H1 (cell line): Measurements from ENCODE around the gene ABCC4. TPM values are rescaled to one million over a fixed set of nuclear protein-coding genes. Genes with fewer than 3 reads are reported as not detected.

Experiments
- ASH2L ChIP-seq: fragments of 200-600, 300-600 bp; sonication (generic); IDR thresholded peaks from one replicate; pipeline ENCODE4 v1.7.1; 2017; ENCODE audit warnings: low read length
- CBX5 ChIP-seq: fragments of 300-800, 300-1000 bp; sonication (generic); IDR thresholded peaks from 2 replicates; pipeline ENCODE4 v1.7.1; 2016; ENCODE audit warnings: antibody characterized with exemption, low read length, low read depth
- CTCF ChIP-seq, 3 experiments: IDR thresholded peaks; 1 replicate in 2 of 3; 2 replicates in 1 of 3; pipeline versions ENCODE4 v1.5.1 to v1.6.1; 2011; ENCODE audit warnings: low read length in 3 of 3, mild to moderate bottlenecking in 3 of 3, inconsistent platforms in 2 of 3, low read depth in 1 of 3, moderate library complexity in 1 of 3; ENCODE audit not compliant: insufficient read depth in 1 of 3; ENCODE audit errors: control extremely low read depth in 1 of 3
- HDAC2 ChIP-seq, 2 experiments: fragments of 300-600 bp in 1 of 2; sonication (generic) in 1 of 2; IDR thresholded peaks; 2 replicates each; pipeline ENCODE4 v1.6.1; 2011 to 2012; ENCODE audit warnings: low read depth in 2 of 2, low read length in 2 of 2, mild to moderate bottlenecking in 2 of 2, moderate library complexity in 2 of 2, borderline replicate concordance in 1 of 2, inconsistent platforms in 1 of 2
- SP1 ChIP-seq: IDR thresholded peaks from 2 replicates; pipeline ENCODE4 v1.6.1; 2011; ENCODE audit warnings: low read depth, low read length
- polyA plus RNA-seq, 7 experiments: library from polyadenylated mRNA; depleted of rRNA in 3 of 7; stranded (reverse) in 5 of 7; unstranded in 2 of 7; fragments of >200 nt in 5 of 7; fragments of 200-250 nt in 2 of 7; gene quantifications; 1 replicate in 5 of 7; 2 replicates in 1 of 7; 4 replicates in 1 of 7; pipeline versions ENCODE4 v1.2.1 to v1.2.3, GENCODE V29; 2011 to 2013; ENCODE audit warnings: missing spikeins in 2 of 7, mixed read lengths in 2 of 7
- total RNA-seq: library from RNA; stranded (reverse); fragmentation: NEBNext Ultra II Directional; extraction: Animal tissue kit (Norgen Biotek cat#: 25700); gene quantifications from 2 replicates; pipeline ENCODE4 v1.2.1, GENCODE V29; 2021

The ABCC4 gene
- total and polyA plus RNA-seq, 2 of the 8 experiments (the other 6 are each of a cell fraction or from before 2014, with no cell fraction given), result 4.0 to 14.1 TPM

- no peak for TF ChIP-seq SP1
- no peak for TF ChIP-seq HDAC2 (IDR thresholded peaks at IDR 0.05; ENCODE audit: borderline replicate concordance in 1 of 2, low read depth in 2 of 2, low read length in 2 of 2)
- TF ChIP-seq CBX5, result no peak
- no peak for TF ChIP-seq CTCF (IDR thresholded peaks at IDR 0.05; ENCODE audit: control extremely low read depth in 1 of 3, insufficient read depth in 1 of 3, low read depth in 1 of 3, low read length in 3 of 3)
- peak; percentile 22 for TF ChIP-seq ASH2L
- TF ChIP-seq, all 59 proteins: peak for 9
These were observed at the start of gene ABCC4 (continued) for GRCh38 chr13:95301183-95301967.
